Measurements from ENCODE around the gene NT5C3B.
"Not testable (repeated sequence)": the region's sequence is repeated elsewhere in the genome, so short reads cannot be mapped to it uniquely, and the experiment has no call there.

The NT5C3B gene

DNA sequence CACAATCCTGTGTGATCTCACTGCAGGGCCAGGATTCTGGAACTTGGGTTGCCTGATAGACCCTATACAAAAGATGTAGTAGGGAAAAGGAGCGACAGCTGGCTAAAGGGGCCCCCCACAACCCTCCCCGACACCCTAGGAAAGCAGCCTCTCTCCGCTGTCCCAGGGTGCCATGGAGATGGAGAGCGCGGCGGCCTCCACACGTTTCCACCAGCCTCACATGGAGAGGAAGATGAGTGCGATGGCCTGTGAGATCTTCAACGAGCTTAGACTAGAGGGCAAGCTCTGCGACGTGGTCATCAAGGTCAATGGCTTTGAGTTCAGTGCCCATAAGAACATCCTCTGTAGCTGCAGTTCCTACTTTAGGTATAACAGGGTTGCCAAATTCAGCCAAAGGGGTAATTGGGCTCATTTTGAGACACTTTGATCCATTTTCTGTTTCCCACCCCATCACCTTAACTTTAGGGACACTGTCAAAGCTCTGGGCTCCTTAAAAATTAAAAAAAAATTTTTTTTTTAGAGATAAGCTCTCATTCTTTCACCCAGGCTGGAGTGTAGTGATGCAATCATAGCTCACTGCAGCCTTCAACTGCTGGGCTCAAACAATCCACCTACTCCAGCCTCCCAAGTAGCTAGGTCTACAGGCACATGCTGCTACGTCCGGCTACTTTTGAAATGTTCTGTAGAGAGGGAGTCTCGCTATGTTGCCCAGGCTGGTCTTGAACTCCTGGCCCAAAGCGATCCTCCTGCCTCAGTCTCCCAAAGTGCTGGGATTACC lies 1.9 kb upstream of the NT5C3B start, which contains the start of gene KLHL10:
TSS of gene KLHL10 (plus strand) at position 65 of the 778 bp plus-strand sequence. CDS start at position 173, 108 bp downstream.
- no peak for DNase-seq

DNA sequence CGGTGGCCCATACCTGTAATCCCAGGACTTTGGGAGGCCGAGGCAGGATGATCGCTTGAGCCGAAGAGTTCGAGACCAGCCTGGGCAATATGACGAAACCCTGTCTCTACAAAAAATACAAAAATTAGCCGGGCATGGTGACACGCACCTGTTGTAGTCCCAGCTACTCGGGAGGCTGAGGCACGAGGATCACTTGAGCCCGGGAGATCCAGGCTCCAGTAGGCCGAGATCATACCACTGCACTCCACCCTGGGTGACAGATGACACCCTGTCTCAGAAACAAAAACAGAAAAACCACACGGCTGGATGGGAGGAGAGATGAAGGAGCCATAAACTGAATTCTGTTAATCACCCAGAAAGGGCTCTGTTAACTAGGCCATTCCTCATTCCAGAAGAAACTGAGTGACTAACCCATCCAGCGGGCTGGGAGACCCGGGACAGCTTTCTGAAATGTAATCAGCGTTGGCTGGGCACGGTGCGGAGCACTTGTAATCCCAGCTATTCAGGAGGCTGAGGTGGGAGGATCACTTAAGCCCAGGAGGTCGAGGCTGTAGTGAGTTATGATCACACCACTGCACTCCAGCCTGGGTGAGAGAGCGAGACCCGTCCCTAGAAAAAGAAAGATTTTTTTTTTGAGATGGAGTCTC lies 641 bp upstream of the NT5C3B start:
- DNase-seq: no peak

DNA sequence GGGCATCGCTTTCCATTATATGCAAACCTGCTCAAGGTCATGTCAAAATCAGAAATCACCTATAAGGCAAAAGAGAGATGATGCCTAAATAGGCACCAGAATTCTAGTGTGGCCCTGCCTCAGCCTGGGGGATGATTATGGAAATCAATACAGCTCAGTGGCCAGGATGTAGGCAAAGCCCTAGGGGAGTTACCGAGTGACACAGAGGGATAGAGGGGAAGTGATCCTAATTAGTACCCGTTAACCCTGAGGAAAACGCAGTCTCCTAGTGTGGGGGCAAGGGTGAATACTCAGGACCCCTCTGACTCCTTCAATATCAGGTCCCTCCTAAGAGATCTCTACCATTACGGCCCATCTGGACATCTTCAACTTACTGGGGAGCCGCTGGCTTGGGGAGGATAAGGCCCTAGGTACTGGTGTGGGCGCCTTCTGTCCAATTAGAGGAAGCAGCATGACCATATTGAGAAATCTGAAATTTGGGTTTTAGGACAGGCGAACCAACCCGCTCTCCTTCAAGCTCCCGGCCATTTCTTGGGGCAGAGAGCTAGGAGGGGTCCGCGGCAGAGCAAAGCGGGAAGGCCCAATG lies 725 bp downstream of the NT5C3B start:
- DNase-seq: no peak

DNA sequence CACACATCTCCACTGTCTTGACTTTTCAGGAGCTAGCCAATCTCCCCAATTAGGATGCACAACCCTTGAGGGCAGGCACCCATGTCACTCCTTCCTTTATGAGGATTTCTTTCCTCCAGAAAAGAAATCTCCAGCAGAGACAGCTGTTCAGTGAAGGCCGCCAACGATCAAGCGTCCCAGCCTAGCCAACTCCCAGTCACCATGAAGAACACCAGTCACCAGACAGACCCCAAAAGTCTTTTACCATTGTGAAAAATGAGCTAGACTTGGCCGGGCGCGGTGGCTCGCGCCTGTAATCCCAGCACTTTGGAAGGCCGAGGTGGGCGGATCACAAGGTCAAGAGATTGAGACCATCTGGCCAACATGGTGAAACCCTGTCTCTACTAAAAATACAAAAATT lies 6.1 kb downstream of the NT5C3B start:
- not testable (repeated sequence) for DNase-seq

DNA sequence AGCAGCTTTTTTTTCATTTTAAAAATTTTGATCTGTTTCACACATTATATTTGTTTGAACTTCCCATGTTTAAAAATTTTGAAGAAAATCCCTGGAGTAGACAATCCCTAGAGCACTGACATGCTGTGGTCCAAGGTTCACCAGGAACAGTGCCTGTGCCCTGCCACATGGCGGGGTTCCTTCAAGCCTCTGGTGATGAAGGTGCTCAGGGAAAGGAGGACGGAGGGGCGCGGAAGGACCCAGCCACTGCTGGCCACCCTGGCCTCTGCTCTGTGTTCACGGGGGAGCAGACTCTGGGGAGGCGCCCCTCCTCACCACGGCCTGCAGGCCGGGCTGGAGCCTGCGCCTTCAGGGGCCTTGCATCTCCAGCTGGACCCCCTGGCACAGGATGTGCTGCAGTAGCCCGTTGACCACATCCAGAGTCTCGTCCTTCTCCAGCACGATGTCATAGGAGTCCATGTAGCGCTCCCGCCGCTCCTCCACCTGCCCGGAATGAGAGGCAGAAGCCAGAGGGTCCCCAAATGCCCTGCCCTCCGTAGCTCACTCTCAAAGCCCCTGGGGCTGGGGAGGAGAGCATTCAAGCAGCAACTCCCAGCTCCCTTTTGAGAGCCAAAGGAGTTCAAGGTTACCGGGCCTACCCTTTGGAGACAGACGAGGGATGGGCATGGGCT lies 10.7 kb downstream of the NT5C3B start:
- DNase-seq: no peak

DNA sequence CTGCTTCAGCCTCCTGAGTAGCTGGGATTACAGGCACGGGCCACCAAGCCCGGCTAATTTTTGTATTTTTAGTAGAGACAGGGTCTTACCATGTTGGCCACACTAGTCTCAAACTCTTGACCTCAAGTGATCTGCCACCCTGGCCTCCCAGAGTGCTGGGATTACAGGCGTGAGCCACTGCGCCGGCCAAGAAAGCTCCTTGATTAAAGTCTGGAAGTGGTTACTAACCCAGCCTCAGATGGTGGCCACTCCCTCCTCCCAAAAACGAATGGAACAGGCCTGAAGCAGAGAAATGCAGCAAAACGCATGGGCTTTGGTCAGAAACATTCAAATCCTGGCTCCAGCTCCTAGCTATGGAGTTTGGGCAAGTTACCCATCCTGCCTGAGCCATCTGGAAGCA lies 11.9 kb downstream of the NT5C3B start:
- no peak for DNase-seq

DNA sequence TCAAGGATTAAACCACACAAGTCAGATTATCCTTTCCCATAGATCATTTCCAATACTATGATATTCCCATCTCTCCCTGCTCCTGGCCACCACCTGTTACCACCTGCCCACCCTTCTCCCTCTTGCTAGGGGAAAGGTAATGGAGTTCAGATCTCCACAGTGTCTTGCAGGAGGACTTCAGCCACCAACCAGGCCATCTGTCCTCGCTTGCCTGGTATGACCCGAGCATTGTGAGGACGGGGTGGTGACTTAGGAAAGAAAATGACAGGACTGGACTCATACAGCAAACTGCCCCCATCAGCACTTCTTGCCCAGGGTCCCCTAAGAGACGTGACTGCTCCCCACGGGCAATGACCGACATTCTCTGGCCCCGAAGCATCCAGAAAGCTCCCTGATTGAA lies 12.5 kb downstream of the NT5C3B start:
- no peak for DNase-seq

DNA sequence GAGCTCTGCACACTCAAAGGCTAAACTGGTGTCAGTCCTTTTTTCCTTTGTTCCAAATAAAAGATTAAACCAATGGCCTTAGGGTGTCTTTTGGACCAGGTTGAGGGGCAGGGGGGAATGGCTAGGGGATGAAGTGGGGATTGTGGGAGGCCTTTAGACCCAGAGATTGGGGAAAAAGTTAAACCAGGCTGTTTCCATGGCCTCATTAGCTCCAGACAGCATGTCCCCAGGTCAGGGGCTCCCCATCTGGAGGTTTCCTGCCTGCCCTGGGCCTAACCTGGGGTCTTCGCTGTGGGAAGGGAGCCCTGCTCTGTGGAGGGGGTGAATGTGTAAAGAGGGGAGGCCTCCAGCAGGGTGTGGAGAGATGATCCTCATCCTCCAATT lies 12.9 kb downstream of the NT5C3B start:
- DNase-seq: no peak

DNA sequence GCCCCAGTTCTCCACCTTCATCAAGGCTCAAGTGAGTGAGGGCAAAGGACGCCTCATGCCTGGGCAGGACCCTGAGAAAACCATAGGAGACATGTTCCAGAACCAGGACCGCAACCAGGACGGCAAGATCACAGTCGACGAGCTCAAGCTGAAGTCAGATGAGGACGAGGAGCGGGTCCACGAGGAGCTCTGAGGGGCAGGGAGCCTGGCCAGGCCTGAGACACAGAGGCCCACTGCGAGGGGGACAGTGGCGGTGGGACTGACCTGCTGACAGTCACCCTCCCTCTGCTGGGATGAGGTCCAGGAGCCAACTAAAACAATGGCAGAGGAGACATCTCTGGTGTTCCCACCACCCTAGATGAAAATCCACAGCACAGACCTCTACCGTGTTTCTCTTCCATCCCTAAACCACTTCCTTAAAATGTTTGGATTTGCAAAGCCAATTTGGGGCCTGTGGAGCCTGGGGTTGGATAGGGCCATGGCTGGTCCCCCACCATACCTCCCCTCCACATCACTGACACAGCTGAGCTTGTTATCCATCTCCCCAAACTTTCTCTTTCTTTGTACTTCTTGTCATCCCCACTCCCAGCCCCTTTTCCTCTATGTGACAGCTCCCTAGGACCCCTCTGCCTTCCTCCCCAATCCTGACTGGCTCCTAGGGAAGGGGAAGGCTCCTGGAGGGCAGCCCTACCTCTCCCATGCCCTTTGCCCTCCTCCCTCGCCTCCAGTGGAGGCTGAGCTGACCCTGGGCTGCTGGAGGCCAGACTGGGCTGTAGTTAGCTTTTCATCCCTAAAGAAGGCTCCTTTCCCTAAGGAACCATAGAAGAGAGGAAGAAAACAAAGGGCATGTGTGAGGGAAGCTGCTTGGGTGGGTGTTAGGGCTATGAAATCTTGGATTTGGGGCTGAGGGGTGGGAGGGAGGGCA lies 13.6 kb downstream of the NT5C3B start:
- DNase-seq: no peak

DNA sequence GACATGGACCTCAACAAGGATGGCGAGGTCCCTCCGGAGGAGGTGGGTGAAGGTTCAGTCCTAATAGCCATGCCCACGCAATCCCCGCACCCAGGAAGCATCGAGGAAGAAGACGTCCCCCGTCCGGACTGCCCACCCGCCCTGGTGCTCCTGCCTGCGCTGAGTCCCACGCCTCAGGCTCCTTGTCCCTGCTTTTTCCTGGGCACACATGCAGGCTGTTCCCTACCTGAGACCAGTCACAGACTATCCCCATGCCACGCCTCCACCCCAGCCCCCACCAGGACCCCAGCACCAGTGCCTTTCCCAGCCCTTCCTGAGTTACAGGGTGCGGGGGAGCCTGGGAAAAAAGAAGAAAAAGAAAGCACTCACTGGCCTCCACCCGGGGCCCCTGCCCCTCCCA lies 14.3 kb downstream of the NT5C3B start:
- DNase-seq: no peak

DNA sequence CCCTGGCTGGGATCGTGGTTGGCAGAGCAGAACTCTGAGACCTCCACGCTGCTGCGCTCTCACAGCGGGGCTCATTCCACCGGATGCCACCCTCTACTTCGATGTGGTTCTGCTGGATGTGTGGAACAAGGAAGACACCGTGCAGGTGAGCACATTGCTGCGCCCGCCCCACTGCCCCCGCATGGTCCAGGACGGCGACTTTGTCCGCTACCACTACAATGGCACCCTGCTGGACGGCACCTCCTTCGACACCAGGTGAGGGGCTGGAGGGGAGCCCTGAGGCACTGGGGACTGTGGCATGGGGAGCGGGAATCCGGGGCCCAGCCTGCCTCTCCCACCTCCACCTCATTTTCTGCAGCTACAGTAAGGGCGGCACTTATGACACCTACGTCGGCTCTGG lies 18.0 kb downstream of the NT5C3B start:
- no peak for DNase-seq

DNA sequence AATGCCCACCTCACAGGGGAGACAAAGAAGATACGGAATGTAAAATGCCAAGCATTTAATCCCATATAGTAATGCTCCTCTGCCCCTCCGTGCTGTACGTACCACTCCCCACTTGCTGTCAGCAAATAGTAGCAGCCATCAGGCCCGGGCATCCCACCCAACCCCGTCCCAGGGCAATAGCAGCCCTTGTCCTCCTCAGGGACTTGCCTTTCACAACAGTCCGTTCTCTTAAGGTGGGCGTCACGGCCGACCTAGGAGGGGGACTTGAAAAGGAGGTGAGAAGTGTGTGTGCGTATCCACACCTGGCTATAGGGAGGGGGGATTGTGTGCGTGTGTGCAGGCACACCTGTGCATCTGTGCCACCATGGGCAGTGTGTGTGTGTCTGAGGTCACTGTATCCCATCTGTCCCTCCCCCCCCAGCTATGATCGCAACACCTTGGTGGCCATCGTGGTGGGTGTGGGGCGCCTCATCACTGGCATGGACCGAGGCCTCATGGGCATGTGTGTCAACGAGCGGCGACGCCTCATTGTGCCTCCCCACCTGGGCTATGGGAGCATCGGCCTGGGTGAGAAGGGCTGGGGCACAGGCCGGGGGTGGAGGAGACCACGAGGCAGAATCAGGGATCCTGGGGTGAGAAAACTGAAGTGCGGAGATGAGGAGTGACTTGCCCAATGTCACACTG lies 19.3 kb downstream of the NT5C3B start:
- no peak for DNase-seq

DNA sequence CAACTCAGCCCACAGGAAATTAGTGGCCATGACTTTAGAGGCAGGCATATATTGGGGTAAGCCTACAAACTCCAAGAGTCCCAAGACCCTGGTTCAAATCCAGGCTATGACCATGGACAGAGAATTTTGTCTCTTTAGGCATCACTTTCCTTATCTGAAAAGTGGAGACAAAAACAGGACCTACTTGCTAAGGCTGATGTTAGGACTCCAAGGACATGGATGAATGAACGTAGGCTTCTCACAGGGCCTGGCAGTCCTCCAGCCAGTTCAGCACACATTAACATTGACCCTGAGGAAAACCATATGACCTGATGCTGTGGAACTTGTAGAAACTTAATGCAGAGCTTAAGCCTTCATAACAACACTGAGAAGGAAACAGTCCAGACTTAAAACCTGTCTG lies 21.8 kb downstream of the NT5C3B start:
- DNase-seq: no peak

DNA sequence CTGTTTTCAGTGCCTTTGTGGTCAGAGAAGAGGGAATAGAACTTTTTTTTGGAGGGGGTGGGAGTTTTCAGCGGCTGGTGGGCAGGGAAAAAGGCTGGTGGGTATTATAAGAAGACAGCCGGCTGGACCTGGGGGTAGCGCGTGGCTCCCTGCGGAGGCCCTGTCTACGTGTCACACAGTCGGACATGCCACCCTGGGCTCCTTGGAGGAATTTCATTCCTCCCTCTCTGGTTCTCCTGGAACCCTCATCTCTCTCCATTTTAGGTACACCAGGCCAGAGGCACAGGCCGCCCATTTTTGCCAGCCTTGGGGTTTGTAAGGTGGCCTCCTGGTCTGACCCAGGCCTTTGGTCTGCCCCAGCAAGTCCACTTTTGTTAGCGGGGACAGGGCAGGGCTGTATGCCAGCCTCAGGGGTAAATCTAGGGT lies 22.3 kb downstream of the NT5C3B start:
- DNase-seq: no peak

DNA sequence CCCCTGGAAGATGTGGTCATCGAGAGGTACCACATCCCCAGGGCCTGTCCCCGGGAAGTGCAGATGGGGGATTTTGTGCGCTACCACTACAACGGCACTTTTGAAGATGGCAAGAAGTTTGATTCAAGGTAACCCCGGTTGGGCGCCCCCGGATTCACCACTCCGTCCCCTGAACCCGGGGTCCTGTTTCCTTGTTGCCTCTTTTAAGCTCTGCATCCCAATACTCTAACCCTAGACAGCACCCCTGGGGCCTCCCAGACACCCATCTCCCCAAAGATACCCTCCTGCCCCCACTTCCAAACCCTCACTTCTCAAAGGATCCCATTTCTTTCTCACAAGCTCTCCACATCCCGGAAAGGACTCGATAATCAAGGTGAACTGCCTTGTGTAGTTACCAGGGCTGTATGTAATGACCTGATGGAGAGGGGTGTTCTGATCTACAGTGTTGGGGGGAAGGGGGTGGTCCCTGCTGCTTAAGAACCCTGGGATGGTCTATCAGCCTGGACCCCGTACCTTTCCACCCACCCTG lies 22.8 kb downstream of the NT5C3B start:
- no peak for DNase-seq

DNA sequence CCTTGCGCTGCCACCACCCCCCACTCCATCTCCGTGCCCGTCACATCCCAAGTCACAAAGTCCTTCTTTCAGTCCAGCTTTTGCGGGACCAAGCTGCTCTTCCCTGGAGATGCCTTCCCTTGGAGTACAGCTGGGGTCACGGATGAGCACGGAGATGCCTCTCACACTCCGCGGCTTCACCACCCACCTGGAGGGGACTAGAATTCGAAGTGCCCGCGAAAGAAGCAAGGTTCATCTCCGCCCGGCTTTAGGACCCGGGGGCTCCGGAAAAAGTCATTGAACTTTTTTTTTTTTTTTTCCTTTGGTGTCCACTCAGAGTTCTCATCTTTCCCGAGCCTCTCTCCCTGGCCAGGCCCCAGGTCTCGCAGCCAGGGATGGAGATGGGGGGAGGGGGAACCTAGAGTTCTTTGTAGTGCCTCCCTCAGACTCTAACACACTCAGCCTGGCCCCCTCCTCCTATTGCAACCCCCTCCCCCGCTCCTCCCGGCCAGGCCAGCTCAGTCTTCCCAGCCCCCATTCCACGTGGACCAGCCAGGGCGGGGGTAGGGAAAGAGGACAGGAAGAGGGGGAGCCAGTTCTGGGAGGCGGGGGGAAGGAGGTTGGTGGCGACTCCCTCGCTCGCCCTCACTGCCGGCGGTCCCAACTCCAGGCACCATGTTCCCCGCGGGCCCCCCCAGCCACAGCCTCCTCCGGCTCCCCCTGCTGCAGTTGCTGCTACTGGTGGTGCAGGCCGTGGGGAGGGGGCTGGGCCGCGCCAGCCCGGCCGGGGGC lies 23.5 kb downstream of the NT5C3B start, which contains the start of gene FKBP10:
TSS of gene FKBP10 (plus strand) at position 624 of the 771 bp plus-strand sequence. CDS start at position 655, 31 bp downstream.
- no peak for DNase-seq

DNA sequence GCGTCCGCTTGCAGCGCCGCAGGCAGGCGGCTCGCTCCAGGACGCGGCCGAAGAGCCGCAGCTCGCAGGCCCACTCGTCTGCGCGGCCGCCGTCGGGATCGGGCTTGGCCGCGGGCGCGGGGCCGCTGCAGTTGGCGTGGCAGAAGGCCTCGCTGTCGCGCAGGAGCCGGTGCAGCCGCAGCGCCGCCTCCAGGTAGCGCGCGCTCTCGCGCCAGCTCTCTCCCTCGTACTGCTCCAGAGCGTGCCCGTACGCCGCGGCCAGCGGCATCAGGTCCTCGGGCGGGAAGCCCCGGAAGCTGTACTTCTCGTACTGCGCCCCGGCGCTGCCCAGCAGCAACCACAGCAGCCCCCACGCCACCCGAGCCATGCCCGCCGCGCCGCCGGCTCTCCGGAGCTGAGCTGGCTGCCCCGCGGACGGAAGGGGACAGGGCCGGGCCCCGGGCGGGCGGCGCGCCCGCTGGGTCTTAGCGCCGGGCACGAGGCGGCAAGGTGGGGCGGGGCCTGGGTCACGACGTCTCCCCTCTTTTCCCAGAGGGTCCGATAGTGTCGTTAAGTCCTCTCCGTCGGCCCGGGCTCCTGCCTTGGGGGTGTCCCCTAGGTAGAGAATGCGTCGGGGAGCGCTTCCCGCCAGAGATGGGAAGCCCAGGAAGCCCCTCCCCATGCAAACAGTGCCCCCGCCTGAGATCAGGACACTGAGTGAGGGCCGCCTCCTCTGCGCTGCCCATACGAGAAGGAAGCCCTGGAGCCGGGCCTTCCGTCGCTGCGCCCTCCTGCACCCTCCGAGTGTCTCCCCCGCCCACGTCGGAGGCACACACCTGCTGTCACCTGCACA lies 24.3 kb downstream of the NT5C3B start, which contains the start of gene P3H4:
TSS of gene P3H4 (minus strand) at position 401 of the 832 bp plus-strand sequence. CDS start at position 367, 34 bp downstream.
- no peak for DNase-seq

DNA sequence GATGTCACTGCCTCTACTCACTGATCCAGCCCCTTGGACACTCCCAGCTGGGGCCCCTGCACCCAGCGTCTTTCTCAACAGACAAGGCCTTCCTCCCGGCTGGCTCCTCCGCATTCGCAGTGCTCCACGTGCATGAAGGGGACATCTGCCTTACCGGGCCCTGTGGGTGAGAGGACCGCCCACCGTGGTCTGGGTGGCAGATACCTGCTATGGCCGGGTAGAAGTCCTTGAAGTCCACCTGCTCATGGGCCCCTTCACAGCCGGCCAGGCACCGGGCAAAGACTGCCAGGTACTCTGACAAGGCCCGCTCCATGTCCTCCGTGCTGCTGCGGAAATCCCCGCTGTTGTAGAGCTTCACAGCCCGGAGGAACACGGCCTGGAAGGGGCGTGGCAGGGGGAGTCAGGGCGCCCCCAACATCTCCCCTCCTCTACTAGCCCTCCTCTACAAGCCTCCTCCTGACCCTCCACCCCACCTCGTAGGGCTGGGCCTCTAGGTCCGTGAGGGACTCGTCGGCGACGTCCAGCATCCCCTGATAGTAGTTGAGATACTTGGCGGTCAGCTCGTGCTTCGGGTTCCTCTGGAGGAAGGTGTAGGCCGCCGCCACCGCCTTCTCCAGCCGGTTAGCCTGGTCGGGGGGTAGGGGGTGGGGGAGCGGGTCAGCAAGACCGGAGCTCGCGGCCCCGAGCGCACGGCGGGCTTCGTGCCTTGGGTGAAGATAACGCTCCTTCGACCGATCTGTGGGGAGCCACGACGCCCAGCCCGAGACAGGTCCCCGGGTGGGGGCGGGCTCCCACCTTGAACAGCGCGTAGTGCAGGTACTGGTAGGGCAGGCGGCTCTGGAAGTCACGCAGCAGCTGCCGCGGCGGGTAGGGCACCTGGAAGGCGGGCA lies 25.1 kb downstream of the NT5C3B start:
- DNase-seq: no peak

Data from cortex of kidney (tissue), 1 donor.